PFSK-1 (cell line): Measurements from ENCODE around the gene NCAM2.

ENCODE experiments used
- FOXP2 ChIP-seq: optimal IDR thresholded peaks from 2 replicates; pipeline ENCODE3; 2011; ENCODE audit warnings: borderline replicate concordance, control low read depth, inconsistent platforms; ENCODE audit not compliant: insufficient read depth; ENCODE audit errors: extremely low read length, extremely low read depth
- POLR2AphosphoS5 ChIP-seq: IDR thresholded peaks from 2 replicates; pipeline ENCODE4 v1.6.1; 2012; ENCODE audit warnings: low read depth, mild to moderate bottlenecking, control low read depth, low read length, moderate library complexity
- REST ChIP-seq, 2 experiments: IDR thresholded peaks; 2 replicates each; pipeline versions ENCODE4 v1.6.1 to v1.8.0; 2011 to 2012; ENCODE audit warnings: low read depth in 2 of 2, low read length in 2 of 2, control low read depth in 1 of 2, inconsistent platforms in 1 of 2, mild to moderate bottlenecking in 1 of 2, moderate library complexity in 1 of 2; ENCODE audit not compliant: insufficient read depth in 1 of 2
- SIN3A ChIP-seq: IDR thresholded peaks from 2 replicates; pipeline ENCODE4 v1.6.1; 2012; ENCODE audit warnings: mild to moderate bottlenecking, low read length, moderate library complexity, borderline replicate concordance; ENCODE audit not compliant: insufficient read depth
- TAF1 ChIP-seq: IDR thresholded peaks from 2 replicates; pipeline ENCODE4 v1.6.1; 2012; ENCODE audit warnings: low read length, control low read depth, borderline replicate concordance; ENCODE audit not compliant: insufficient read depth

GRCh38 chr21:21233051-21233450, 234.8 kb downstream of the NCAM2 start:
- TF ChIP-seq POLR2AphosphoS5 (no peak), TAF1 (no peak), SIN3A (no peak), FOXP2 (no peak), REST (IDR thresholded peaks at IDR 0.05; ENCODE audit: insufficient read depth in 1 of 2, low read depth in 2 of 2, low read length in 2 of 2) (no peak)
